GM12878 (cell line): ENCODE measurements around the gene OR10J5. TPM values are rescaled to one million over a fixed set of nuclear protein-coding genes. Genes with fewer than 3 reads are reported as not detected.

Experiments used
- ATAC-seq: fragments of 200-7000 bp; cut with Tn5 transposase; 3 replicates; pipeline ENCODE4 v1.9.1; 2020; ENCODE audit warnings: mild to moderate bottlenecking, moderate library complexity
- BruUV-seq: library from RNA; stranded (reverse); fragments of 400-500 nt; replicated peaks from 2 replicates; lab custom pipeline; 2021; lab: Mats Ljungman, UMichigan
- CTCF ChIA-PET: fragments of 300-600 bp; sonication (Branson Sonifier 250); formaldehyde crosslinking; extraction: SDS; loops from one replicate; lab custom pipeline; 2021; ENCODE audit warnings: inconsistent platforms; lab: Yijun Ruan, JAX
- POLR2A ChIA-PET: fragments of 350-600 bp; formaldehyde crosslinking; extraction: SDS; loops from one replicate; lab custom pipeline; 2021; ENCODE audit warnings: inconsistent platforms; lab: Charles Lee
- RAD21 ChIA-PET: fragments of 300-600 bp; sonication (Branson Sonifier 250); formaldehyde crosslinking; loops from one replicate; lab custom pipeline; 2023; ENCODE audit warnings: antibody characterized with exemption; ENCODE audit not compliant: unreplicated experiment; lab: Charles Lee
- SMC1A ChIA-PET: fragments of 300-600 bp; sonication (Branson Sonifier 250); formaldehyde crosslinking; loops from one replicate; lab custom pipeline; 2023; ENCODE audit not compliant: unreplicated experiment, uncharacterized antibody; lab: Charles Lee
- DNase-seq: peaks from one replicate; pipeline ENCODE4 v3.0.0-alpha.2; 2011; ENCODE audit warnings: low read depth, low spot score
- FAIRE-seq: peaks from 3 replicates; lab custom pipeline; 2011; peaks lifted over from hg19 to GRCh38; lab: Jason Lieb, UNC
- H2AFZ ChIP-seq: 2 replicates; pipeline ENCODE4 v1.6.0; 2011; ENCODE audit warnings: low read depth, low read length, control low read depth; ENCODE audit not compliant: control insufficient read depth
- H3K27ac ChIP-seq: 2 replicates; pipeline ENCODE4 v1.5.1; 2011; ENCODE audit warnings: control low read depth; ENCODE audit not compliant: control insufficient read depth, insufficient read depth
- H3K27me3 ChIP-seq, 2 experiments: replicated peaks in 1 of 2; 2 replicates each; pipeline versions ENCODE4 v1.6.0 to v1.6.1; 2011; ENCODE audit warnings: low read length in 1 of 2; ENCODE audit not compliant: control insufficient read depth in 2 of 2, insufficient read depth in 2 of 2
- H3K36me3 ChIP-seq, 2 experiments: 2 replicates each; pipeline ENCODE4 v1.5.1; 2011; ENCODE audit warnings: low read length in 1 of 2; ENCODE audit not compliant: control insufficient read depth in 2 of 2, insufficient read depth in 2 of 2
- H3K4me1 ChIP-seq: 2 replicates; pipeline ENCODE4 v1.6.1; 2011; ENCODE audit warnings: mild to moderate bottlenecking, low read length, moderate library complexity, mixed read lengths; ENCODE audit not compliant: control insufficient read depth, insufficient read depth
- H3K4me2 ChIP-seq: 2 replicates; pipeline ENCODE4 v1.6.0; 2011; ENCODE audit warnings: control low read depth; ENCODE audit not compliant: control insufficient read depth, insufficient read depth
- H3K4me3 ChIP-seq: fragments of 200-600 bp; sonication (generic); 2 replicates; pipeline ENCODE4 v1.5.1; 2016
- H3K79me2 ChIP-seq: 2 replicates; pipeline ENCODE4 v1.6.0; 2011; ENCODE audit warnings: low read length; ENCODE audit not compliant: control insufficient read depth, insufficient read depth
- H3K9ac ChIP-seq: 2 replicates; pipeline ENCODE4 v1.8.0; 2011; ENCODE audit warnings: low read length, control low read depth, mixed read lengths; ENCODE audit not compliant: control insufficient read depth, insufficient read depth
- H3K9me3 ChIP-seq: replicated peaks from 3 replicates; pipeline ENCODE4 v1.5.1; 2011; ENCODE audit warnings: mild to moderate bottlenecking, low read length; ENCODE audit not compliant: control insufficient read depth, insufficient read depth
- H4K20me1 ChIP-seq: 2 replicates; pipeline ENCODE4 v1.6.0; 2011; ENCODE audit not compliant: control insufficient read depth, insufficient read depth
- ASH2L ChIP-seq: fragments of 300-600, 200-600 bp; sonication (generic); IDR thresholded peaks from 2 replicates; pipeline ENCODE4 v1.6.1; 2017; ENCODE audit warnings: low read depth, mild to moderate bottlenecking, borderline replicate concordance
- EP300 ChIP-seq, 2 experiments: fragments of 150-350 bp in 1 of 2; IDR thresholded peaks; 2 replicates each; pipeline ENCODE4 v1.6.1; 2011 to 2012; ENCODE audit warnings: low read depth in 2 of 2, low read length in 2 of 2, borderline replicate concordance in 1 of 2, improper control_type of control experiment in 1 of 2, inconsistent platforms in 1 of 2; ENCODE audit not compliant: control insufficient read depth in 1 of 2
- HDGF ChIP-seq: fragments of 450-650 bp; IDR thresholded peaks from 2 replicates; pipeline ENCODE4 v1.6.1; 2016; ENCODE audit warnings: antibody characterized with exemption
- PAX5 ChIP-seq: IDR thresholded peaks from 2 replicates; pipeline ENCODE4 v1.6.1; 2011; ENCODE audit warnings: low read depth, low read length, borderline replicate concordance
- POLR2A ChIP-seq: IDR thresholded peaks from 2 replicates; pipeline ENCODE4 v1.6.1; 2011; ENCODE audit warnings: low read depth, mild to moderate bottlenecking, low read length
- RAD21 ChIP-seq: IDR thresholded peaks from 2 replicates; pipeline ENCODE4 v1.6.1; 2011; ENCODE audit warnings: mild to moderate bottlenecking, low read depth, low read length, moderate library complexity; ENCODE audit not compliant: insufficient read depth
- SMC3 ChIP-seq: IDR thresholded peaks from 2 replicates; pipeline ENCODE4 v1.6.1; 2011; ENCODE audit warnings: low read length, improper control_type of control experiment, borderline replicate concordance
- SRF ChIP-seq, 2 experiments: IDR thresholded peaks; 2 replicates each; pipeline ENCODE4 v1.6.1; 2011; ENCODE audit warnings: low read depth in 2 of 2, low read length in 2 of 2, mild to moderate bottlenecking in 1 of 2, moderate library complexity in 1 of 2
- SUPT20H ChIP-seq: IDR thresholded peaks from 2 replicates; pipeline ENCODE4 v1.6.1; 2011; ENCODE audit warnings: low read depth, mild to moderate bottlenecking, low read length, moderate library complexity, borderline replicate concordance; ENCODE audit not compliant: control insufficient read depth
- WGBS: methylation state at CpG from one replicate; pipeline ENCODE4 v1.1.6; 2016; ENCODE audit warnings: low lambda C conversion rate; ENCODE audit not compliant: insufficient replicate concordance, insufficient coverage; ENCODE audit errors: missing lambda C conversion rate; 5-methylcytosine and 5-hydroxymethylcytosine counted together
- in situ Hi-C: fragments of 300-500 bp; cut with MboI; formaldehyde crosslinking; loops from 9 replicates; pipeline ENCODE4 v1.14.3; 2018; ENCODE audit warnings: mixed read lengths
- intact Hi-C: fragments of 100-400 bp; cut with micrococcal nuclease; formaldehyde crosslinking; loops from one replicate; pipeline ENCODE4 v1.14.2; 2022; ENCODE audit not compliant: unreplicated experiment
- polyA plus RNA-seq, 11 experiments: library from polyadenylated mRNA; depleted of rRNA in 4 of 11; unstranded in 6 of 11; stranded (reverse) in 5 of 11; fragments of >200 nt; fragmentation: Nextera tagmentation in 4 of 11; fragmentation: Illumina TruSeq in 1 of 11; extraction: Ambion mirVana in 4 of 11; extraction: Trizol in 1 of 11; gene quantifications; 1 replicate in 1 of 11; 2 replicates in 10 of 11; pipeline versions ENCODE4 v1.2.1 to v1.2.3, GENCODE V29; 2011 to 2016; ENCODE audit warnings: inconsistent platforms in 2 of 11, missing spikeins in 2 of 11, low read depth in 1 of 11
- total RNA-seq, 4 experiments: library from RNA; depleted of rRNA in 3 of 4; stranded (reverse); fragments of >200 nt in 3 of 4; fragmentation: Illumina TruSeq in 1 of 4; extraction: Trizol in 1 of 4; gene quantifications; 2 replicates each; pipeline versions ENCODE4 v1.2.1 to v1.2.3, GENCODE V29; 2013 to 2021
- TF ChIP-seq, protein P1 (sequence below): fragments of 450-650 bp; IDR thresholded peaks from 2 replicates; pipeline ENCODE4 v1.6.1; 2014; ENCODE audit warnings: mild to moderate bottlenecking
- TF ChIP-seq, protein P2 (sequence below): fragments of 450-650 bp; IDR thresholded peaks from 2 replicates; pipeline ENCODE4 v1.6.1; 2017; ENCODE audit warnings: borderline replicate concordance

OR10J5 gene
- total and polyA plus RNA-seq, 10 of the 15 experiments (the other 5 are each of a cell fraction or from before 2014, with no cell fraction given), result not detected

DNA sequence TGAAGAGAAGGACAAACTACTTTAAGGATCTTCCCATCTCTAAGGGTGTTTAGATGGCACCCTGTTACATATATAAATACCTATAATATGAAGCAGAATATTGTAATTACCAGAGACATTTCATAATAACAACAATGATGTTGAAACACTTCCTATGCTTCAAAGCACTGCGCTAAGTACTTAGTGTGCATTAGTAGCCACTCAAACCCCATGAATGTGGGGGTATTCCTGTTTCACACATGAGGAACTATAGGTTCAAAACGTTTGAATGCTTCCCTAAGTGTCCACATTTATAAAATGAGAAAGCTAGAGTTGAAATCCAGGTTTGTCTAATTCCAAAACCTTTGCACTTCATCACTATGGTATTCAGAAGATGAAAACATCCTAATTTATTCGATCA is 18.5 kb upstream of the OR10J5 start:
- 18% methylated on average over 3 of the region's 3 CpGs for WGBS
- in situ Hi-C loops, result no loop called here
- H4K20me1 ChIP-seq, result no peaks in the 10 kb centered on the region
- H3K4me2 ChIP-seq, result no peak overlapping the region
- ATAC-seq, result no peak
- no peak for FAIRE-seq
- RAD21 ChIA-PET, result no interaction called here
- DNase-seq, result no peak
- CTCF ChIA-PET, result no interaction called here
- POLR2A ChIA-PET, result no interaction called here
- TF ChIP-seq, protein P1, sequence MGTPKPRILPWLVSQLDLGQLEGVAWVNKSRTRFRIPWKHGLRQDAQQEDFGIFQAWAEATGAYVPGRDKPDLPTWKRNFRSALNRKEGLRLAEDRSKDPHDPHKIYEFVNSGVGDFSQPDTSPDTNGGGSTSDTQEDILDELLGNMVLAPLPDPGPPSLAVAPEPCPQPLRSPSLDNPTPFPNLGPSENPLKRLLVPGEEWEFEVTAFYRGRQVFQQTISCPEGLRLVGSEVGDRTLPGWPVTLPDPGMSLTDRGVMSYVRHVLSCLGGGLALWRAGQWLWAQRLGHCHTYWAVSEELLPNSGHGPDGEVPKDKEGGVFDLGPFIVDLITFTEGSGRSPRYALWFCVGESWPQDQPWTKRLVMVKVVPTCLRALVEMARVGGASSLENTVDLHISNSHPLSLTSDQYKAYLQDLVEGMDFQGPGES, result no peak
- TF ChIP-seq, all 136 proteins: peak for 0
- SMC1A ChIA-PET, result no interaction called here
- Histone ChIP-seq H3K9me3 (no peaks in the 10 kb centered on the region), H3K36me3 (no peaks in the 10 kb centered on the region), H2AFZ (no peak overlapping the region), H3K79me2 (no peaks in the 10 kb centered on the region), H3K27ac (no peak overlapping the region), H3K27me3 (no peaks in the 10 kb centered on the region), H3K4me1 (no peaks in the 10 kb centered on the region), H3K9ac (no peak overlapping the region), H3K4me3 (no peak overlapping the region)
- no TSS peak for BruUV-seq
- intact Hi-C loops, result no loop called here

DNA sequence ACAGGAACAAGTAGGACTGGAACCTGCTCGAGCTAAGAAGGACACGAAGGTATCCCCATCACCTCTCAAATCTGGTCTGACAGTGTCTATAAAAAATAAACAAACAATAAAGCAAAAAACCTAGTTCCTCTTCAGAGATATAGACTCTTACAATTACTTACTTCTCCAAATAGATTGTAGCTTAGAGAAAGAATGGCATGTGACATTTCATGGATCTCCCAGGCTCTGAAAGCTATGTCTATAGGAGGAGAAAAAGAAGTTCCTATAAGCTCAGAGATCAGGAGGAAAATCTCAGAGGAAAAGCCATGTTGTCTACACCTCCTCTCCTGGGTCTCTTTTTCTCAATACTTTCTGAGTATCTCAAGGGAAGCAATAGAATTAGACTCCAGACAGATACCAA is 12.3 kb upstream of the OR10J5 start:
- no peak overlapping the region for H3K4me3 ChIP-seq
- DNase-seq (no peak), ATAC-seq (no peak), FAIRE-seq (no peak)
- in situ Hi-C loops, result no loop called here
- no peak overlapping the region for H2AFZ ChIP-seq
- no peak overlapping the region for H3K27ac ChIP-seq
- ChIA-PET CTCF (interaction anchor here (0.9 kb wide), 1 partner anchor 459 kb away, joined by 3 read pairs; no protein-coding TSS in a partner anchor), SMC1A (no interaction called here), RAD21 (no interaction called here), POLR2A (no interaction called here)
- no peaks in the 10 kb centered on the region for H3K36me3 ChIP-seq
- WGBS, result 3% methylated on average over 2 of the region's 2 CpGs
- TF ChIP-seq, protein P2, sequence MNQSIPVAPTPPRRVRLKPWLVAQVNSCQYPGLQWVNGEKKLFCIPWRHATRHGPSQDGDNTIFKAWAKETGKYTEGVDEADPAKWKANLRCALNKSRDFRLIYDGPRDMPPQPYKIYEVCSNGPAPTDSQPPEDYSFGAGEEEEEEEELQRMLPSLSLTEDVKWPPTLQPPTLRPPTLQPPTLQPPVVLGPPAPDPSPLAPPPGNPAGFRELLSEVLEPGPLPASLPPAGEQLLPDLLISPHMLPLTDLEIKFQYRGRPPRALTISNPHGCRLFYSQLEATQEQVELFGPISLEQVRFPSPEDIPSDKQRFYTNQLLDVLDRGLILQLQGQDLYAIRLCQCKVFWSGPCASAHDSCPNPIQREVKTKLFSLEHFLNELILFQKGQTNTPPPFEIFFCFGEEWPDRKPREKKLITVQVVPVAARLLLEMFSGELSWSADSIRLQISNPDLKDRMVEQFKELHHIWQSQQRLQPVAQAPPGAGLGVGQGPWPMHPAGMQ, result no peak
- no peak for TF ChIP-seq SMC3
- no peak for TF ChIP-seq POLR2A
- TF ChIP-seq HDGF, result no peak
- no peak for TF ChIP-seq EP300 (IDR thresholded peaks at IDR 0.05; ENCODE audit: borderline replicate concordance in 1 of 2, control insufficient read depth in 1 of 2, low read depth in 2 of 2, low read length in 2 of 2)
- no peak for TF ChIP-seq PAX5
- TF ChIP-seq ASH2L, result no peak
- no peak for TF ChIP-seq SUPT20H
- no peak for TF ChIP-seq SRF (IDR thresholded peaks at IDR 0.05; ENCODE audit: low read depth in 2 of 2, low read length in 2 of 2)
- TF ChIP-seq RAD21, result no peak
- no peaks in the 10 kb centered on the region for H3K79me2 ChIP-seq
- H3K9me3 ChIP-seq, result no peaks in the 10 kb centered on the region
- no peak overlapping the region for H3K4me2 ChIP-seq
- H3K4me1 ChIP-seq, result no peaks in the 10 kb centered on the region
- intact Hi-C loops, result no loop called here
- no TSS peak for BruUV-seq
- H3K9ac ChIP-seq, result no peak overlapping the region
- H3K27me3 ChIP-seq, result no peaks in the 10 kb centered on the region
- H4K20me1 ChIP-seq, result no peaks in the 10 kb centered on the region
